ENCODE data around the gene CRIM1.

- TF ChIP-seq EZH2 (IDR thresholded peaks at IDR 0.05; ENCODE audit: borderline replicate concordance, low read depth, low read length, severe bottlenecking) = no peak
- TF ChIP-seq, protein P1, sequence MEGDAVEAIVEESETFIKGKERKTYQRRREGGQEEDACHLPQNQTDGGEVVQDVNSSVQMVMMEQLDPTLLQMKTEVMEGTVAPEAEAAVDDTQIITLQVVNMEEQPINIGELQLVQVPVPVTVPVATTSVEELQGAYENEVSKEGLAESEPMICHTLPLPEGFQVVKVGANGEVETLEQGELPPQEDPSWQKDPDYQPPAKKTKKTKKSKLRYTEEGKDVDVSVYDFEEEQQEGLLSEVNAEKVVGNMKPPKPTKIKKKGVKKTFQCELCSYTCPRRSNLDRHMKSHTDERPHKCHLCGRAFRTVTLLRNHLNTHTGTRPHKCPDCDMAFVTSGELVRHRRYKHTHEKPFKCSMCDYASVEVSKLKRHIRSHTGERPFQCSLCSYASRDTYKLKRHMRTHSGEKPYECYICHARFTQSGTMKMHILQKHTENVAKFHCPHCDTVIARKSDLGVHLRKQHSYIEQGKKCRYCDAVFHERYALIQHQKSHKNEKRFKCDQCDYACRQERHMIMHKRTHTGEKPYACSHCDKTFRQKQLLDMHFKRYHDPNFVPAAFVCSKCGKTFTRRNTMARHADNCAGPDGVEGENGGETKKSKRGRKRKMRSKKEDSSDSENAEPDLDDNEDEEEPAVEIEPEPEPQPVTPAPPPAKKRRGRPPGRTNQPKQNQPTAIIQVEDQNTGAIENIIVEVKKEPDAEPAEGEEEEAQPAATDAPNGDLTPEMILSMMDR (IDR thresholded peaks at IDR 0.05; ENCODE audit: borderline replicate concordance, extremely low read depth, low read length, poor library complexity, severe bottlenecking) = no peak
Observed at GRCh38 chr2:36307441-36307840, 48.1 kb upstream of the CRIM1 start.

Measured in DND-41 (cell line).